ENCODE results near the gene SLC34A1.

Gene SLC34A1

DNA sequence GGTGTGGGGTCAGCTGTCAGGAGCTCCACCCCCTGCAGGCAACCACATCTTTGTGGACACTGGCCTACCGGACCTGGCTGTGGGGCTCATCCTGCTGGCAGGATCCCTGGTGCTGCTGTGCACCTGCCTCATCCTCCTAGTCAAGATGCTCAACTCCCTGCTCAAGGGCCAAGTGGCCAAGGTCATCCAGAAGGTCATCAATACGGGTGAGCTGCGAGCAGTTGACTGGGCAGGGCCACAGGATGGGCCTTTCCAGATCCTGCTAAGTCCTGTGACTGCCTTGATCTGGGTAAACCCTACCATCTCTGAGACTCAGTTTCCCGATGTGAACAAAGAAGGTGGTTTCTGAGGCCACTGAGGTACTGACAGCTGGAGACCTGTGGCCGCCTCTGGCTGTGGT, 9.8 kb downstream of the SLC34A1 start:
- FAIRE-seq (no peak), DNase-seq (ENCODE audit: insufficient read length, low spot score) (no peak)
- no peak for TF ChIP-seq POLR2A (IDR thresholded peaks at IDR 0.05; ENCODE audit: low read depth, low read length)

DNA sequence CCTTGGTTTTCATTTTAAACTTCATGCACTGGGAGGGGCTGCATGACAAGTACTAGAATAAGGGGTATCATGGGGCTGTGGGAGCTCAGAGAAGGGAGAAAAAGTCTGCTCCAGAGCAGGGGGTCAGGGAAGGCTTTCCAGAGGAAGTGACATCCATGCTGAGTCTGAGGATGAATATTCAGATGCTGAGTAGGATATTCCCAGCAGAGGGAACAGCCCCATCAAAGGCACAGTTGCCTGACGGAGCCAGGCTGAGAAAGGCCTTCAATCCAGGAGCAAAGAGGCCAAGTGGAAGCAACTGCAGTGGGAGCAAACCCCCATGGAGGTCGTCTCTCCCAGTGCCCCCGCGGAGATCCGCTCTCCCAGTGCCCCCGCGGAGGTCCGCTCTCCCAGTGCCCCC, 11.8 kb downstream of the SLC34A1 start:
- no peak for TF ChIP-seq POLR2A (IDR thresholded peaks at IDR 0.05; ENCODE audit: low read depth, low read length)
- DNase-seq (ENCODE audit: insufficient read length, low spot score) (no peak), FAIRE-seq (no peak)

DNA sequence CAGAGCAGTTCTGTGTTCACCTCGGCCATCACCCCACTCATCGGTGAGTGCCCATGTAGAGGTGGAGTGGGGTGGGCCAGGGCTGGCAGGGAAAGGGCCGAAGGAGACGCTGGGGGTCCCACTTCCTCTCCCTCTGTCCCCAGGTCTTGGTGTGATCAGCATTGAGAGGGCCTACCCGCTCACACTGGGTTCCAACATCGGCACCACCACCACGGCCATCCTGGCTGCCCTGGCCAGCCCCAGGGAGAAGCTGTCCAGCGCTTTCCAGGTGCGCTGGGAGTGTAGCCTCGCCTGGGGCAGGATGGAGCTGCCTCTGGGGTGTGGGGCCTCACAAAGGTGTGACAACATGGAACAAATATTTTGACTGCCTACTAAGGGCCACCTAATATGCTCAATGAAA, 12.6 kb downstream of the SLC34A1 start:
- no peak for TF ChIP-seq POLR2A (IDR thresholded peaks at IDR 0.05; ENCODE audit: low read depth, low read length)

GRCh38 chr5:177397875-177398390, 13.7 kb downstream of the SLC34A1 start:
- no peak for TF ChIP-seq POLR2A (IDR thresholded peaks at IDR 0.05; ENCODE audit: low read depth, low read length)
- DNase-seq (ENCODE audit: insufficient read length, low spot score) (no peak), FAIRE-seq (no peak)

More for the DNA sequence above, 12.6 kb downstream of the SLC34A1 start:
- no peak for DNase-seq (ENCODE audit: insufficient read length, low spot score)
- no peak for FAIRE-seq

DNA sequence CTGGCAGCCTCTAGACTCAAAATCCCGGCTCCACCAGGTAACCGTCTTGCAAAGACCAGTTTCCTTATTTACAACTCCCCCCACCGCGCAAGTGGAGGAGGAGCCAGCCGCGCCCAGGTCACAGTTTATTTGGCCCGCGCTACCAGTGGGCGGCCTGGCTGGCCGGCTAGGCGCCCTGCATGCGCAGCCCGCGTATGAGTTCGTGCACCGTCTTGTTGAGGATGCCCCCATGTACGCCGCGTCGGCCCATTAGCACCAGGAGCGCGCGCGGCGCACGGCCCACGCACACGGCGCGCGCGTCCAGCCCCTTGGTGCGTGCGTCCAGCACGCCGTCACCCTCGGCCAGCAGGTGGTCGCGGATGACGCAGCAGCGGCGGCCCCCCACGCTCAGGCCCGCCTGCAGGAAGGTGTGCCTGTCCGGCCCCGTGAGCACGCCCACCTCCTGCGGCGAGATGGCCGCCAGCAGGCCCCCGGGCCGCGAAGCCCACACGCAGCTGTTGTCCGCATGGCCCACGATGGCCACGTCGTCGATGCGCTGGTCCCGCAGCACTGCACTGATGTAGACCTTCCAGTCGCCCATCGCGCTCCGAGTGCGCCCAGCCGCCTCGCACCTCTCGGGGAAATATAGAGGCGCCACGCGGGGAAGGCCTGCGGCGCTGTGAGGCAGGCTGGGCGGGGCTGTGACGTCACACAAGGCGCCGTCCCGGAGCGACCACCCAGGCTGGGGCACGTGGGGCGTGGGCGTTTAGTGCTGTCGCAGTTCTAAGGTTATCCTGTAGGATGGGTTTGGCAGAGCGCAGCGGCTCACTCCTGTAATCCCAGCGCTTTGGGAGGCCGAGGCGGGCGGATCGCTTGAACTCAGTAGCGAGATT, 16.0 kb downstream of the SLC34A1 start, which contains the start of gene PFN3:
TSS of gene PFN3 (minus strand) at position 665 of the 872 bp plus-strand sequence. CDS start at position 580, 85 bp downstream.
- no peak for TF ChIP-seq POLR2A (IDR thresholded peaks at IDR 0.05; ENCODE audit: low read depth, low read length)
- FAIRE-seq (no peak), DNase-seq (ENCODE audit: insufficient read length, low spot score) (no peak)

GRCh38 chr5:177402271-177403043, 18.2 kb downstream of the SLC34A1 start:
- FAIRE-seq = no peak
- no peak for DNase-seq (ENCODE audit: insufficient read length, low spot score)
- TF ChIP-seq POLR2A (IDR thresholded peaks at IDR 0.05; ENCODE audit: low read depth, low read length) = no peak

DNA sequence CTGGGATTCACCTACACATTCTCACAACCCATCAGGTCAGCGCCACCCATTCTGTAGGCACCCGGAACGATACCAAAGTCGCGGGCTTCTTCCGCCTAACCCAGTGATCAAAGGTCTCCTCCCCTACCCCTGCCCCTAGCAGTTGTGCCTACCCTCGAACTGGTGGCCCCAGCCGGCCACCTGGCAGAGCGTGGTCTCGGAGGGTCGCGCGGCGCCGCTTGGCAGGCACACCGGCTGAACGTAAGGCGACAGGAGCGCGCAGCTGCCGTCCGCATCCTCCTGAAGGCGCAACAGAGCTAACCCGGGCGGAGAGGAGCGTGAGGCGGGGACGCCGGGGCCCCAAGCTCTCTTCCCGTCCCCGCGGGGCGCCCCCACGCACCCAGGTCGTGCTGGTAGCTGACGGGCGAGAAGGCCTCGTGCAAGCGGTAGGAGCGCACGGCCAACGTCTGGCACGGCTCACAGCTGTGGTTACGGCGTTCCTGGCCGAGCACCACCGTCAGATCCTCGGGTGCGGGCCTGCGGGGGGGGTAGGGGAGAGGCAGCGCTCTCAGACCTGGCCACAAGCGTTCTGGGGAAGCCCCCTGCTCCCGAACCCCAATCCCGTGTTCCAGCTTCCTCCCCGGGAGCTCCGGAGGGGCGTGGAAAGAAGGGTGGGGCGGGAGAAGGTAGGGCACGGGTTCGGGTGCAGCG, 19.0 kb downstream of the SLC34A1 start:
- no peak for TF ChIP-seq POLR2A (IDR thresholded peaks at IDR 0.05; ENCODE audit: low read depth, low read length)
- FAIRE-seq = no peak
- DNase-seq (ENCODE audit: insufficient read length, low spot score) = no peak

GRCh38 chr5:177403792-177404640, 19.8 kb downstream of the SLC34A1 start:
- DNase-seq (ENCODE audit: insufficient read length, low spot score) (peak; percentile 95), FAIRE-seq (no peak)
- TF ChIP-seq POLR2A (IDR thresholded peaks at IDR 0.05; ENCODE audit: low read depth, low read length) = peak; percentile 73

GRCh38 chr5:177404641-177405179, 20.5 kb downstream of the SLC34A1 start:
- TF ChIP-seq POLR2A (IDR thresholded peaks at IDR 0.05; ENCODE audit: low read depth, low read length) = no peak
- FAIRE-seq = no peak
- DNase-seq (ENCODE audit: insufficient read length, low spot score) = no peak

GRCh38 chr5:177405312-177405711, 21.1 kb downstream of the SLC34A1 start:
- FAIRE-seq = no peak
- TF ChIP-seq POLR2A (IDR thresholded peaks at IDR 0.05; ENCODE audit: low read depth, low read length) = no peak
- no peak for DNase-seq (ENCODE audit: insufficient read length, low spot score)

DNA sequence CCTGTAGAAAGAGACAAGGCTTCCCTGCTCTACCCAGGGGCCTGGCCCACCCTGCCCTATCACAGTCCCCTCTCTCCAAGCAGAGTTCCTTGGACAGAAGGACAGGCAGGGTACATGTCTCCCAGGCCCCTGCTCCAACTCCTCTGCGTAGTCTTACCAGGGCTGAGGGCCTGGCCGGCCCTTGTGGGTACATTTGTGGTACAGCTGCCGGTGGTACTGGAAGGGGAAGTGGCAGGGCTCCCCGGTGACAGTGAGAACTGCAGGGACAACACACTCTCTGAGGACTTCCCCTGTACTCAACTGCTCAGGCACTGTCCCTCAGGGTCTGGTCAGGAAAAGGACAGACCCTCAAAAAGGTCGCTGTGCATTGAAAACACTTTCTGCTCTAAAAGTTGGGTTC, 21.6 kb downstream of the SLC34A1 start:
- no peak for FAIRE-seq
- DNase-seq (ENCODE audit: insufficient read length, low spot score) = no peak
- no peak for TF ChIP-seq POLR2A (IDR thresholded peaks at IDR 0.05; ENCODE audit: low read depth, low read length)

DNA sequence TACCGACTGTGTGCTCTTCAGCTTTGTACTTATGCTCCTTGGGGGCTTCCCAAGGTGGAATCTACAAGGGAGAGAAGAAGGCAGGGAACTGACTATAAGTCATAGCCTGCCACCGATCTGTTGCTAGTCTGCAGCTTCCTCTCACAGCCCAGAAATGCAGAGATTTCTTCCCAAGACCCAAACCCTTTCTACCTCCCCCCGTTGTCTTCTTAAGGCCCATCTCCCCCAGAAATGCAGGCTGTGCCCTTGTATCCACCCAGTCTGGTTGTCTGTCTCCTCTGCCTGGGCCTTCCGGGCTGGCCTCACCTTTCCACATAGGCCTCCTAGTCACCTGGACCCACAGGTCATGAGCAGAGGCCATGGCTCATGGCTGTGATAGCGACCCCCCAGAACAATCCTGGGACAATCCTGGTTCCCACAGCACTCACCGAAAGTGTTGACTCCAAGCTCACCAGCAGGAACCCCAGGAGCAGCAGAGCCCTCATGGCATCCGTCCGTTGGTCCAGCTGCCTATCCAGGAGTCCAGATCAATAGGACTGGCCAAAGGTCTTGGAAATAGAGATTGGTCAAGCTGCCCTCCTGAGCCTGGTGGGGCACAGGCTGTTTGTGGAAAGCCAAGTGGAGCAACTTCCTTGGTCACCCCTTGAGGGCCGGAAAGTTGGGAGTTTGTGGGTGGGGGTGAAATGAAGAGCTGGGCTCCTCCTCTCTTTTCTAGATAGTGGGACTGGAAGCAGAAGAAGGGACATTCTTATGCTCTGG, 25.0 kb downstream of the SLC34A1 start, which contains the start of gene F12:
TSS of gene F12 (minus strand) at position 522 of the 759 bp plus-strand sequence. CDS start at position 485, 37 bp downstream.
- TF ChIP-seq POLR2A (IDR thresholded peaks at IDR 0.05; ENCODE audit: low read depth, low read length) = no peak
- DNase-seq (ENCODE audit: insufficient read length, low spot score) (no peak), FAIRE-seq (no peak)
